Psoas muscle (tissue), 8 donors: ENCODE data around the gene TOX4. TPM values are rescaled to one million over a fixed set of nuclear protein-coding genes. Genes with fewer than 3 reads are reported as not detected.

ENCODE experiments used
- ATAC-seq, 4 donors: fragments of 200-7000 bp; cut with Tn5 transposase; one replicate each; pipeline ENCODE4 v1.9.1; 2020; ENCODE audit warnings: moderate library complexity in 3 of 4, mild to moderate bottlenecking in 2 of 4
- DNase-seq, 2 donors: peaks; one replicate each; pipeline ENCODE4 v3.0.0-alpha.2; 2020
- H3K27ac ChIP-seq: fragments of 200-600 bp; one replicate; pipeline ENCODE4 v1.8.0; 2022
- H3K27me3 ChIP-seq, 3 donors: fragments of 200-600 bp in 1 of 3; one replicate each; pipeline versions ENCODE4 v1.6.1 to v1.8.0; 2013 to 2022; ENCODE audit warnings: low read length in 2 of 3, mild to moderate bottlenecking in 2 of 3, moderate library complexity in 1 of 3; ENCODE audit not compliant: insufficient read depth in 3 of 3
- H3K36me3 ChIP-seq, 2 donors: fragments of 200-600 bp in 1 of 2; one replicate each; pipeline versions ENCODE4 v1.6.1 to v1.8.0; 2013 to 2022; ENCODE audit warnings: low read depth in 1 of 2, mild to moderate bottlenecking in 1 of 2, moderate library complexity in 1 of 2; ENCODE audit not compliant: insufficient read depth in 1 of 2
- H3K4me1 ChIP-seq: fragments of 200-600 bp; one replicate; pipeline ENCODE4 v1.8.0; 2022
- H3K4me3 ChIP-seq: fragments of 200-600 bp; one replicate; pipeline ENCODE4 v1.8.0; 2022; ENCODE audit warnings: mild to moderate bottlenecking
- H3K9me3 ChIP-seq: fragments of 200-600 bp; one replicate; pipeline ENCODE4 v1.8.0; 2022
- WGBS, 3 donors: extraction: QIAGEN DNeasy Blood & Tissue Kit; methylation state at CpG; one replicate each; pipeline versions ENCODE4 v1.1.6 to v1.1.7; 2013; 5-methylcytosine and 5-hydroxymethylcytosine counted together
- intact Hi-C, 2 donors: fragments of 100-400 bp; cut with DNase I; formaldehyde crosslinking; loops; one replicate each; pipeline versions ENCODE4 v1.11.0 to v1.14.2; 2022
- polyA plus RNA-seq, 3 donors: library from polyadenylated mRNA; stranded (reverse); fragments of 200-250 nt; gene quantifications; one replicate each; pipeline ENCODE4 v1.2.3, GENCODE V29; 2013
- total RNA-seq, 4 donors: library from RNA; stranded (reverse); fragmentation: NEBNext Ultra II Directional in 2 of 4; extraction: Animal tissue kit (Norgen Biotek cat#: 25700) in 2 of 4; gene quantifications; one replicate each; pipeline versions ENCODE4 v1.2.1 to v1.2.4, GENCODE V29; 2021 to 2023
- TF ChIP-seq, protein P1 (sequence below): fragments of 200-600 bp; IDR thresholded peaks from one replicate; pipeline ENCODE4 v1.8.0; 2022; ENCODE audit warnings: antibody characterized with exemption
- donor health status: healthy with polysubstance abuse.
- donor health status: DM: no; HTN: no; CAD: no; lungs with moderate emphysema.
- donor health status: Bipolar disorder and iron deficiency.
- donor health status: healthy.
- donor health status: DM: yes; HTN: yes; CAD: no.
- donor health status: DM: no; HTN: no; CAD: no.
- donor health status: DM: no; HTN: no; CAD: no.
- donor health status: DM: yes; HTN: yes; CAD: no.

TOX4 gene
- total and polyA plus RNA-seq, 7 donors: 37.0 to 146 (median 98.8) TPM

DNA sequence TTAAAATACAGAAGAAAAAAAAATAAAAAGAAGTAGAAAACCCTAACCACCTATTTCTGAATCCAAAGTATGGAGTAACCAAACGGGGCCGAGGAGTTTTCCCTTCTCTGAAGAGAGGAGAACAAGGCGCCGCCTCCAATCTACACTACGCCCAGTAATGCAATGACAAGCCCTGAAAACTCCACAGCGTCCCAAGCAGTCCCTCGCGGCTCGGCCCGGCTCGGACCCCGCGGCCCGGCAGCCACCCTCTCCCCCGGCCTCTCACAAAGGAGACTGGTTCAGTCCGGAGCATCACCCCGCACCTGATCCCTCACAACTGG lies 21.4 kb upstream of the TOX4 start:
- no peak for DNase-seq
- WGBS, 3 donors: 0 to 1% (median 0%) methylated on average over 17 of the region's 17 CpGs
- intact Hi-C loops: loop anchor here (2.0 kb wide), 1 partner anchor 19 kb away; no protein-coding TSS in a partner anchor

DNA sequence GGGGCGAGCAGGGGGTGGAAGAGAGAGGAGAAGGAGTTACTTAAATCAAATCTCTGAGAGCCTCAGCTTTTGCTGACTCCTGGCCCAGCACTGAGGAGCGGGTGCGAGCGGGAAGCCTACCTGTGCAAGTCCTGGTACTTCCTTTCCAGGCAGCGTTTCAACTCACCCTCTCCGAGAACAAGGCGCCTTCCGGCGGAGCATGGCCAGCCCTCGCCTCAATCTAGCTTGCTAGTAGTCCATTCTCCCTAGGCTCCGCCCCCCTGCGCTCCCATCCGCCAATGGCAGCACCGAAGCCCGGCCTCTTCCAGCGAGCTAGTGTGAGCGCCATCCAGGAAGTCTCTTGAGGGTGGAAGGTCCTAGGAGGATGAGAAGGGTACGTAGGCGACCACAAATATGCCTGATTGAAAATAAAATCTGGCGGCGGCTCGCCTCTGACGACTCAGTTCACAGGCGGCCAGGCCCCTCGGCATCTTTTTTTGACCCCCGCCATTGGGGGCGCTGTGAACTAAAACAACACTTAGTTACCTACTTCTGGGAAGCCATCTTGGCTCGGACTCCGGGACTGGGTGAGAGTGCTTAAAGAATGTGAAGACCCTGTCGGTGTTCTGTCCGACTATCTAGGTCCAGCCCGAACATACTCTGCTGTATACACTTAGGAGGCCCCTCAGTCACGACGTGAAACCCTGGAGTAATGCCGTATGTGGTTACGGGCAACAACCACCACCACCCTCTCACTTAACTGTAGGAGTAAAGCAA lies 20.9 kb upstream of the TOX4 start, which contains the start of gene CHD8:
CHD8 (minus strand) TSS at position 212 of the 756 bp plus-strand sequence. CDS start 24,480 bp downstream, outside the sequence.
- intact Hi-C loops: loop anchor here (1.0 to 2.0 kb wide), 2 partner anchors 19 to 20 kb away; partner anchors contain the start of gene RAB2B (in 1 of the 2)
- Histone ChIP-seq H3K9me3 (no peaks in the 10 kb centered on the region), H3K27ac (peak within 1 kb of the TSS; percentile 97), H3K4me3 (peak within 1 kb of the TSS; percentile 95), H3K36me3 (peaks cover 5 to 25% of the 10 kb centered on the region in 2 donors), H3K4me1 (peaks cover 17% of the 10 kb centered on the region), H3K27me3 (no peaks in the 10 kb centered on the region)
- ATAC-seq (peak; percentile 99 to 100 (median 100)), DNase-seq (peak; percentile 100)
- WGBS, 3 donors: 0 to 1% (median 0%) methylated on average over 36 of the region's 36 CpGs
- TF ChIP-seq, protein P1, sequence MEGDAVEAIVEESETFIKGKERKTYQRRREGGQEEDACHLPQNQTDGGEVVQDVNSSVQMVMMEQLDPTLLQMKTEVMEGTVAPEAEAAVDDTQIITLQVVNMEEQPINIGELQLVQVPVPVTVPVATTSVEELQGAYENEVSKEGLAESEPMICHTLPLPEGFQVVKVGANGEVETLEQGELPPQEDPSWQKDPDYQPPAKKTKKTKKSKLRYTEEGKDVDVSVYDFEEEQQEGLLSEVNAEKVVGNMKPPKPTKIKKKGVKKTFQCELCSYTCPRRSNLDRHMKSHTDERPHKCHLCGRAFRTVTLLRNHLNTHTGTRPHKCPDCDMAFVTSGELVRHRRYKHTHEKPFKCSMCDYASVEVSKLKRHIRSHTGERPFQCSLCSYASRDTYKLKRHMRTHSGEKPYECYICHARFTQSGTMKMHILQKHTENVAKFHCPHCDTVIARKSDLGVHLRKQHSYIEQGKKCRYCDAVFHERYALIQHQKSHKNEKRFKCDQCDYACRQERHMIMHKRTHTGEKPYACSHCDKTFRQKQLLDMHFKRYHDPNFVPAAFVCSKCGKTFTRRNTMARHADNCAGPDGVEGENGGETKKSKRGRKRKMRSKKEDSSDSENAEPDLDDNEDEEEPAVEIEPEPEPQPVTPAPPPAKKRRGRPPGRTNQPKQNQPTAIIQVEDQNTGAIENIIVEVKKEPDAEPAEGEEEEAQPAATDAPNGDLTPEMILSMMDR: peak; percentile 61

More for the DNA sequence above, 21.4 kb upstream of the TOX4 start:
- Histone ChIP-seq H3K4me3 (peak overlapping the region; percentile 95), H3K4me1 (peaks cover 17% of the 10 kb centered on the region), H3K9me3 (no peaks in the 10 kb centered on the region), H3K27me3 (no peaks in the 10 kb centered on the region), H3K36me3 (peaks cover 3 to 20% of the 10 kb centered on the region in 2 donors), H3K27ac (peak overlapping the region; percentile 97)
- TF ChIP-seq, protein P1: no peak
- ATAC-seq: peak in 2 of 4 donors; percentile 39 to 47

DNA sequence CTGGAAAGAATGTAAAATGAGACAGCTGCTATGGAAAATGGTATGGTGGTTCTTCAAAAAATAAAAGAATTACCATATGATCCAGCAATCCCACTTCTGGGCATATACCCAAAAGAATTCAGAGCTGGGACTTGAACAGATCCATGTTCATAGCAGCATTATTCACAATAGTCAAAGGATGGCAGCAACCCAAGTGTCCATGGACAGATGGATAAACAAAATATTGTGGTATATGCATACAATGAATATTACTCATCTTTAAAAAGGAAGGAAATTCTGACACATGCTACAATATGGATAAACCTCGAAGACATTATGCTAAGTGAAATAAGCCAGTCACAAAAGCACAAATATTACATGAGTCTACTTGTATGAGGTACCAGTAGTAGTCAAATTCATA lies 9.4 kb upstream of the TOX4 start:
- 31 to 58% (median 32%) methylated on average over 1 of the region's 1 CpG for WGBS, 3 donors
- peaks cover 4 to 76% of the 10 kb centered on the region in 2 donors for H3K36me3 ChIP-seq
- intact Hi-C loops: no loop called here
- DNase-seq (no peak), ATAC-seq (no peak)
- H3K4me3 ChIP-seq: no peak overlapping the region
- H3K27me3 ChIP-seq: no peaks in the 10 kb centered on the region
- H3K9me3 ChIP-seq: no peaks in the 10 kb centered on the region
- TF ChIP-seq, protein P1: no peak
- H3K27ac ChIP-seq: no peak overlapping the region
- H3K4me1 ChIP-seq: no peaks in the 10 kb centered on the region

DNA sequence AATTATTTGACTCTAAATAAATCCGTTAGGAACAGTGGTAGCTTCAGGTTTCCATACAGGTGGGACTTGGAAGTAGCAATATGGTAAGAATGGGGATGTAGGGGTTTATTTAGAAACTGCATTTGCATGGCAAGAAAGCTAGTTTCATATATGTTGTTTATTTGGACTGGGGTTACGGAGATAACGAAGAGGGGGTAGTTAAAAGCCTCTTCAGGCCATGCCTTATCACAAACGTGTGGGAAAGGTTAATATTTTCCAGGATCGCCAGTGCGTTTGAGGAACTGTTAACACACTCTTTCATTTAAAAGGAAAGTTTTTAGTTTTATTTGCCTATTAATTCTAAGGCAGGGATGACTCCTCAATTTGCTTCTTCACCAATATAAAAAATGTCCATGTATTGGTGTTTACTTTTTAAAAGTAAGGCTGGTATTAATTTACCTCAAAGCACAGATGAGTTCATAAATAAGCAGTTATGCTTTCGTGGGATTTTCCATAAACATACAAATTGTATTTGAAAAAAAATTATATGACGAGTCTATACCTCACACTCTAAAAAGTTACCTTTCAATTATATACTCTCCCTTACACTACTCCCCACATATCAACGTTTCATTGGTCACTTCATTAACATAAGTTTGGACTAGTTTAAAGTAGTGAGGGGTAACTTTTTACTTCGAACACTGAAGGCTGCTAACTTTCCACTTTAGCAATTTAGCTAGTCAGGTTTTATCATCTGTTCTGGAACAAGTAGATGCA lies 1.1 kb upstream of the TOX4 start:
- DNase-seq (no peak), ATAC-seq (no peak)
- no peaks in the 10 kb centered on the region for H3K27me3 ChIP-seq
- WGBS, 3 donors: 45 to 50% (median 47%) methylated on average over 10 of the region's 10 CpGs
- H3K36me3 ChIP-seq: peaks cover 2 to 40% of the 10 kb centered on the region in 2 donors
- TF ChIP-seq, protein P1: no peak
- peak overlapping the region; percentile 93 for H3K4me3 ChIP-seq
- intact Hi-C loops: loop anchor here (1.0 to 10.0 kb wide), 6 partner anchors 20 to 94 kb away; partner anchors contain the start of genes METTL3 (in 2 of the 2), SUPT16H (in 2 of the 2) and CHD8 (in 1 of the 2)
- peak overlapping the region; percentile 92 for H3K27ac ChIP-seq
- no peaks in the 10 kb centered on the region for H3K9me3 ChIP-seq
- peaks cover 15% of the 10 kb centered on the region for H3K4me1 ChIP-seq
